ENCODE data around the gene C2orf92.

DNA sequence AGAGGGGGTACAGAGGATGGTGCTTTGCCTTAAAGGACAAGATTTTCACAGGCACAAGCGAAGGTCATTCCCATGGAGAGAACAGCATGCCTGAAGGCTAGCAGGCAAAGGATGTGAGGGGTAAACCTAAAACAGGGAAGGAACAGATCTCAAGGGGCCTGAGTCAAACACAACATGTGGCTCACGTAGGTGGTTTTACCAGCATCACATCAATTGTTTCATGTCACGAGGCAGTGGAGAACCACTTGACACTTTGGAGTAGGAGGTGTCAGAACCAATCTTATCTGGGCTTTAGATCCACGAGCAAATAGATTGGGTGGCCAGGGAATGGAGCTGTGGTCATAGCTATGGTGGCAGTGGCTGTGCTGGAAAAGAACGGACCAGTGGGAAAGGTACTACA lies 15.2 kb upstream of the C2orf92 start:
- TF ChIP-seq CTCF (IDR thresholded peaks at IDR 0.05; ENCODE audit: borderline replicate concordance, extremely low read depth, low read length, poor library complexity, severe bottlenecking): no peak
- TF ChIP-seq EZH2 (IDR thresholded peaks at IDR 0.05; ENCODE audit: borderline replicate concordance, low read depth, low read length, severe bottlenecking): no peak

Measured in DND-41 (cell line).